ENCODE data around the gene DSG4. TPM values are rescaled to one million over a fixed set of nuclear protein-coding genes. Genes with fewer than 3 reads are reported as not detected.

DSG4 gene
- total and polyA plus RNA-seq, 3 donors from 2014 or later = 0.08 to 0.83 (median 0.31) TPM

- H3K9me3 ChIP-seq = no peaks in the 10 kb centered on the region
- H3K27ac ChIP-seq = no peak overlapping the region
- TF ChIP-seq CTCF (IDR thresholded peaks at IDR 0.05) = no peak
- no peak for TF ChIP-seq POLR2A (IDR thresholded peaks at IDR 0.05)
- WGBS, 2 donors = 80 to 88% methylated on average over 6 of the region's 6 CpGs
- H3K36me3 ChIP-seq (ENCODE audit: low read depth, missing control alignments) = no peaks in the 10 kb centered on the region
- no peak overlapping the region for H3K4me3 ChIP-seq
- no peaks in the 10 kb centered on the region for H3K4me1 ChIP-seq
- no peaks in the 10 kb centered on the region for H3K27me3 ChIP-seq
- intact Hi-C loops (cut with DNase I; ENCODE audit: low total_unique reads) = no loop called here
- DNase-seq = no peak
Measured at GRCh38 chr18:31439807-31440325, 63.3 kb downstream of the DSG4 start.

DNA sequence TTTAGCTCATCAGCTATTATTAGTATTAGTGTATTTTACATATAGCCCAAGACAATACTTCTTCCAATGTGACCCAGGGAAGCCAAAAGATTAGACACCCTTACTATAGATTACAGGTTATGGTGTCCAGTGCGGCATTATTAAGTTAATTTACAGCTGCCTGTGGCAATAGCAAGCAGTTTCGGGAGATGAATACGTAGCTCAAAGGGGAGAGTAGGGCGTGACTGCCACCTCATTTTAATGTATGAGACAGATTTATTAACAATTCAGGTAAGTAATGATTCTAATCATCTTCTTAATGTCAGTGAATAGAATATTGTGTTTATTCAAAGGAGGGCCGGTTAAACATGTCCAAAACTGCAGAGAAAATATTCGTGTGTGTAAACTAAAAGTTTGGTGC is 64.2 kb downstream of the DSG4 start:
- no peaks in the 10 kb centered on the region for H3K9me3 ChIP-seq
- no peak overlapping the region for H3K27ac ChIP-seq
- H3K4me3 ChIP-seq = no peak overlapping the region
- DNase-seq = no peak
- no peaks in the 10 kb centered on the region for H3K36me3 ChIP-seq (ENCODE audit: low read depth, missing control alignments)
- no peak for TF ChIP-seq POLR2A (IDR thresholded peaks at IDR 0.05)
- TF ChIP-seq CTCF (IDR thresholded peaks at IDR 0.05) = no peak
- intact Hi-C loops (cut with DNase I; ENCODE audit: low total_unique reads) = no loop called here
- no peaks in the 10 kb centered on the region for H3K27me3 ChIP-seq
- WGBS, 2 donors = 78 to 91% methylated on average over 6 of the region's 6 CpGs
- no peaks in the 10 kb centered on the region for H3K4me1 ChIP-seq

DNA sequence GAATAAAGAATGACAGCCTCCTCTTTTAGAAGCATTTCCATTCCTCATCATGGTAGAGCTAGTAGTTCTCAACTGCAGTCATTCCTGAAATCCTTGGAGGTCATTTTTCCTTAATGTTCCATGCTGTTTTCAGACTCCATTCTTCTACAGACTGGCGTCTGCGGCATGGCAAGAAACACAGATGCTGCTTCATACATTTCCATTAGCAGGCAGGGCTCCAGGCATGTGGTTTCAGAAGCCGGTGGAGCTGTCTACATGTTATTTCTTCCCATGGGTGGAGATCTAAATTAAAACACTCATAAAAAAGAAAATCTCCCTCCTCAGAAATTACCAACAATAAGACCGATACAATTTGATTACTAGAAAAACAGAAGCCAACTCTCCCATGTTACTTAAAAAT is 64.9 kb downstream of the DSG4 start:
- no peak for DNase-seq
- no peak overlapping the region for H3K4me3 ChIP-seq
- H3K27ac ChIP-seq = no peak overlapping the region
- intact Hi-C loops (cut with DNase I; ENCODE audit: low total_unique reads) = no loop called here
- H3K4me1 ChIP-seq = no peaks in the 10 kb centered on the region
- 93% methylated on average over 4 of the region's 4 CpGs for WGBS, 2 donors
- H3K9me3 ChIP-seq = no peaks in the 10 kb centered on the region
- no peaks in the 10 kb centered on the region for H3K27me3 ChIP-seq
- no peak for TF ChIP-seq POLR2A (IDR thresholded peaks at IDR 0.05)
- no peak for TF ChIP-seq CTCF (IDR thresholded peaks at IDR 0.05)
- H3K36me3 ChIP-seq (ENCODE audit: low read depth, missing control alignments) = no peaks in the 10 kb centered on the region

DNA sequence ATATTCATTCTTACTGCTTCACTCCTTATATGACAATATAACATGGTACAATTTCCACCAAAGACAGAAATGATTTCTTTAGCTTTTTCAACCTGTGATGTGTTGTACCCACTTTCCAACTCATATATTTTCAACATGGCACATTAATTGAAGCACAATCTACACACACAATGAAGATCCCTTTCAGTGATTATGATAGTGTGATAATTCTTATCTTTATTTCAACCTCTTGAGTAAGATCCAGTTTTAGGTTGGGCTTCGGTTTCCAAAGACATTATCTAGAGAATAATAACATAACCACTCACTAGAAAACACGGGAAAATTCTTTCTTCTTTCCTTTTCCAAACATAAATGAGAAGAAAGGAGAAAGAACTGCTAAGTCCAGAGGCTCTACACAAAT is 67.6 kb downstream of the DSG4 start:
- Histone ChIP-seq H3K9me3 (no peaks in the 10 kb centered on the region), H3K27ac (no peak overlapping the region), H3K4me1 (no peaks in the 10 kb centered on the region), H3K36me3 (ENCODE audit: low read depth, missing control alignments) (no peaks in the 10 kb centered on the region), H3K4me3 (no peak overlapping the region), H3K27me3 (no peaks in the 10 kb centered on the region)
- TF ChIP-seq CTCF (IDR thresholded peaks at IDR 0.05) = no peak
- no peak for TF ChIP-seq POLR2A (IDR thresholded peaks at IDR 0.05)
- DNase-seq = no peak
- intact Hi-C loops (cut with DNase I; ENCODE audit: low total_unique reads) = no loop called here
- WGBS, 2 donors = 75 to 81% methylated on average over 2 of the region's 2 CpGs

- Histone ChIP-seq H3K4me3 (peak overlapping the region; percentile 21 to 38), H3K9me3 (no peaks in the 10 kb centered on the region), H3K27me3 (no peaks in the 10 kb centered on the region), H3K36me3 (ENCODE audit: low read depth, missing control alignments) (no peaks in the 10 kb centered on the region), H3K27ac (no peak overlapping the region), H3K4me1 (no peaks in the 10 kb centered on the region)
- DNase-seq = no peak
- no peak for TF ChIP-seq CTCF (IDR thresholded peaks at IDR 0.05)
- no peak for TF ChIP-seq POLR2A (IDR thresholded peaks at IDR 0.05)
- intact Hi-C loops (cut with DNase I; ENCODE audit: low total_unique reads) = no loop called here
Measured at GRCh38 chr18:31445908-31446307, 69.3 kb downstream of the DSG4 start.

Data from testis (tissue), 3 donors.